ENCODE results near the gene SIAH2. TPM values are rescaled to one million over a fixed set of nuclear protein-coding genes. Genes with fewer than 3 reads are reported as not detected.

SIAH2 gene
- total and polyA plus RNA-seq, 9 of the 15 experiments (the other 6 are each of a cell fraction or from before 2014, with no cell fraction given), result 4.8 to 39.0 (median 29.9) TPM

DNA sequence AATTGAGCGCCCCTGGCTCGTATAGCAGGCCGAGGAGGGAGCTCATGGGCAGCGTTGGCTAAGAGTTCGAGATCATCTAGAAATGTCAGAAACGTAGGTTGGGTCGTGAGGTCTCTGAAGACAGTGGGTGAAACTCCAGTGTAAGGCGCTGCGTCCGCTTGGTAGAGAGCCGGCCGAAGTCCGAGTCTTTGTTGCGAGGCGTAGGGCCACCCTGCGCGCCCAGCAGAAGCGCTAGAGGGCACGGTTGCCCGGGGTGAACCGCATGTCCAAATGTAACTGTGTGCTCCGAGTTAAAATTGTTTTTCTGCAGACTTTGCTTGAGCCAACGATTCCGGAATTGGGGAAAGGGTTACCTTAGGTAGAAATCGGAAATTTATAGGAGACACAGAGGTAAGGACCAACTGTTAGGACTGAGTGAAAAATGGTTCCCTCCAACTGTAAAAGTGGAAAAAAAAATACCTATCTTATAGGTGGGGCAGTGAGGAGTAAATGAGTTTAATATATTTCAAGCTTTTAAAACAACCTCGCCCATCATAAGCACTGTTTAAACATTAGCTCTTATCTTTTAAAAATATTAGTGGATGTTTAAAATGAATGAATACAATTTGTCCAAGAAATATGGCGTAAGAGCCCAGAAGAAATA is 993 bp upstream of the SIAH2 start (continued):
- TF ChIP-seq SRF (CRISPR knock-in tag; IDR thresholded peaks at IDR 0.05) (no peak), ZNF444 (CRISPR knock-in tag; IDR thresholded peaks at IDR 0.05) (no peak), TSC22D4 (tag; IDR thresholded peaks at IDR 0.05) (no peak), NUFIP1 (IDR thresholded peaks at IDR 0.05; ENCODE audit: partially characterized antibody) (no peak), HSF4 (CRISPR knock-in tag; IDR thresholded peaks at IDR 0.05; ENCODE audit: borderline replicate concordance) (no peak), ILK (tag; IDR thresholded peaks at IDR 0.05; ENCODE audit: borderline replicate concordance, low read depth) (no peak), ZNF583 (CRISPR knock-in tag; IDR thresholded peaks at IDR 0.05) (0 out of 2 replicates have a peak, but pooled peaks have one; percentile 19), POLR2A (conservative IDR thresholded peaks at IDR 0.05) (peak; percentile 61; the same call in 1 of the 2 replicates), ESRRA (IDR thresholded peaks at IDR 0.05; ENCODE audit: borderline replicate concordance, low read depth) (no peak; the same call in 1 of the 2 replicates), TSHZ1 (CRISPR knock-in tag; IDR thresholded peaks at IDR 0.05) (no peak), ILF3 (IDR thresholded peaks at IDR 0.05; ENCODE audit: borderline replicate concordance) (no peak), LCOR (CRISPR knock-in tag; IDR thresholded peaks at IDR 0.05) (0 out of 2 replicates have a peak, but pooled peaks have one; percentile 27), ZNF589 (CRISPR knock-in tag; IDR thresholded peaks at IDR 0.05; ENCODE audit: low read depth) (peak; percentile 68; the same call in 1 of the 2 replicates), ARNT (IDR thresholded peaks at IDR 0.05) (no peak), HNRNPL (IDR thresholded peaks at IDR 0.05; ENCODE audit: low read depth, low read length) (peak; percentile 26; the same call in 1 of the 2 replicates), ZNF766 (CRISPR knock-in tag; conservative IDR thresholded peaks at IDR 0.05) (0 out of 2 replicates have a peak, but pooled peaks have one; percentile 9), GTF2E2 (tag; IDR thresholded peaks at IDR 0.05) (no peak), POLR3G (IDR thresholded peaks at IDR 0.05; ENCODE audit: extremely low read depth, insufficient read length, insufficient replicate concordance) (no peak), RBM39 (optimal IDR thresholded peaks at IDR 0.05; ENCODE audit: low read depth, low read length) (no peak)
- TF ChIP-seq, protein P1, sequence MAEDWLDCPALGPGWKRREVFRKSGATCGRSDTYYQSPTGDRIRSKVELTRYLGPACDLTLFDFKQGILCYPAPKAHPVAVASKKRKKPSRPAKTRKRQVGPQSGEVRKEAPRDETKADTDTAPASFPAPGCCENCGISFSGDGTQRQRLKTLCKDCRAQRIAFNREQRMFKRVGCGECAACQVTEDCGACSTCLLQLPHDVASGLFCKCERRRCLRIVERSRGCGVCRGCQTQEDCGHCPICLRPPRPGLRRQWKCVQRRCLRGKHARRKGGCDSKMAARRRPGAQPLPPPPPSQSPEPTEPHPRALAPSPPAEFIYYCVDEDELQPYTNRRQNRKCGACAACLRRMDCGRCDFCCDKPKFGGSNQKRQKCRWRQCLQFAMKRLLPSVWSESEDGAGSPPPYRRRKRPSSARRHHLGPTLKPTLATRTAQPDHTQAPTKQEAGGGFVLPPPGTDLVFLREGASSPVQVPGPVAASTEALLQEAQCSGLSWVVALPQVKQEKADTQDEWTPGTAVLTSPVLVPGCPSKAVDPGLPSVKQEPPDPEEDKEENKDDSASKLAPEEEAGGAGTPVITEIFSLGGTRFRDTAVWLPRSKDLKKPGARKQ (CRISPR knock-in tag; IDR thresholded peaks at IDR 0.05), result no peak
- TF ChIP-seq, protein P2, sequence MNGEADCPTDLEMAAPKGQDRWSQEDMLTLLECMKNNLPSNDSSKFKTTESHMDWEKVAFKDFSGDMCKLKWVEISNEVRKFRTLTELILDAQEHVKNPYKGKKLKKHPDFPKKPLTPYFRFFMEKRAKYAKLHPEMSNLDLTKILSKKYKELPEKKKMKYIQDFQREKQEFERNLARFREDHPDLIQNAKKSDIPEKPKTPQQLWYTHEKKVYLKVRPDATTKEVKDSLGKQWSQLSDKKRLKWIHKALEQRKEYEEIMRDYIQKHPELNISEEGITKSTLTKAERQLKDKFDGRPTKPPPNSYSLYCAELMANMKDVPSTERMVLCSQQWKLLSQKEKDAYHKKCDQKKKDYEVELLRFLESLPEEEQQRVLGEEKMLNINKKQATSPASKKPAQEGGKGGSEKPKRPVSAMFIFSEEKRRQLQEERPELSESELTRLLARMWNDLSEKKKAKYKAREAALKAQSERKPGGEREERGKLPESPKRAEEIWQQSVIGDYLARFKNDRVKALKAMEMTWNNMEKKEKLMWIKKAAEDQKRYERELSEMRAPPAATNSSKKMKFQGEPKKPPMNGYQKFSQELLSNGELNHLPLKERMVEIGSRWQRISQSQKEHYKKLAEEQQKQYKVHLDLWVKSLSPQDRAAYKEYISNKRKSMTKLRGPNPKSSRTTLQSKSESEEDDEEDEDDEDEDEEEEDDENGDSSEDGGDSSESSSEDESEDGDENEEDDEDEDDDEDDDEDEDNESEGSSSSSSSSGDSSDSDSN (IDR thresholded peaks at IDR 0.05; ENCODE audit: borderline replicate concordance in 1 of 2, low read depth in 2 of 2, low read length in 2 of 2), result peak in 1 of 2 experiments; percentile 35; a peak in 1 of 4 replicates
